Measurements from ENCODE around the gene TMEM45B.

Gene TMEM45B

GRCh38 chr11:129905402-129905801 is 89.8 kb downstream of the TMEM45B start:
- Histone ChIP-seq H3K4me3 (replicated peaks; ENCODE audit: insufficient read depth, low read length) (no peak overlapping the region), H3K27me3 (ENCODE audit: insufficient read depth, poor library complexity, severe bottlenecking) (no peaks in the 10 kb centered on the region), H3K27ac (replicated peaks) (no peak overlapping the region)
- no peak for TF ChIP-seq REST (IDR thresholded peaks at IDR 0.05; ENCODE audit: insufficient replicate concordance, low read depth)
- TF ChIP-seq CTCF (IDR thresholded peaks at IDR 0.05; ENCODE audit: insufficient read depth, low read length) = no peak
- no peak for TF ChIP-seq GABPA (IDR thresholded peaks at IDR 0.05; ENCODE audit: low read depth)
- no peak for TF ChIP-seq SPI1 (IDR thresholded peaks at IDR 0.05; ENCODE audit: borderline replicate concordance, low read depth)
- no peak for TF ChIP-seq POLR2AphosphoS5 (IDR thresholded peaks at IDR 0.05; ENCODE audit: low read depth)
- DNase-seq (ENCODE audit: low read depth in 1 of 2, low spot score in 1 of 2) = no peak

All from HL-60 (cell line).